Measurements from ENCODE around the gene KCTD17. TPM values are rescaled to one million over a fixed set of nuclear protein-coding genes. Genes with fewer than 3 reads are reported as not detected.

The KCTD17 gene
- total RNA-seq, 2 donors from 2014 or later: 20.4 to 22.0 TPM

DNA sequence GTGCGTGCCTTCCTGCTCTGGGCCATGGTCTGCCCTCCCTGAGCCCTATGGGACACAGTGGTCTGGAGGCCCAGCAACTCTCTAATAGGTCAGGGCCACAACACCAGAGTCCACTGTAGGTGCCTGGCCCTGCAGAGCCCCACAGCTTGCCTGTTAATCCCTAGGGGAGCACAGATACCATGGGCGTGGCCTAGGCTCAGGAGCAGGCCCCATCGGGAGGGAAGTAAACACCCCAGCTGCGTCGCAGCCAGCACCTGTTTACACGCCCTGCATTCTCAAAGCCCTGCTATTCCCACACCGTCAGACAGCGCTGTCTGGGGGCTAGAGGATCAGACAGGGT, 2.5 kb downstream of the KCTD17 start:
- no peak for DNase-seq (ENCODE audit: low spot score)
- intact Hi-C loops (cut with DNase I): no loop called here

DNA sequence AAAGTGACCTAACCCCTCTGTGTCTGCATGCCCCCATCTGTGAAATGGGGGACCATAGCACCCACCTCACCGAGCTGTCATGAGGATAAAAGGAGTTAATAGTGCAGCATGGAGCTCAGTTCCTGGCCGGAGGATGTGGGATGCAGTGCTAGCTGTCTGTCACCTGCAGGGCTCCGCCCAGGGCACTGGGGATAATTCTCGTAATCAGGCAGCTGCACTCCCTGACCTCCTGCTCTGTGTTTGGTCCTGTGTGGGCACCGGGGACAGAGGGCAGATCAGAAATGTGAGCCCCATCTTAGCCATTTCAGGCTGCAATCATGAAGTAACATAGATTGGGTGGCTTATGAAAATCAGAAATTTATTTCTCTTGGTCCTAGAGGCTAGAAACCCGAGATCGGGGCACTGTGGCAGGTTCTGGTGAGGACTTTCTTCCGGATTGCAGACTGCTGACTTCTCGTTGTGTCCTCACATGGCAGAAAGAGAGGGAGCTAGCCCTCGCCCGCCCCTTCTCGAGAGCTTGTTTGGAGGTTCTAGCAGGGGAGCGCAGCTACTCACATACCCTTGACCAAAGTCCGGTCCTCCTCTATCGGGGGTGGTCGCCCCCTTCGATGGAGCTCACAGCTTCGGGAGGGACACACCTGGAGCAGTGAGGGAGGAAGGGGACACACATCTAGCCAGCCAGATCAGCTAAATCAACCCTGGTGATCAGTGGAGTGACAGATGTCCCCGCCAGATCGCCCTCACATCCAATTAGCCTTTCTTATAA, 3.2 kb downstream of the KCTD17 start:
- DNase-seq (ENCODE audit: low spot score): no peak
- intact Hi-C loops (cut with DNase I): no loop called here

DNA sequence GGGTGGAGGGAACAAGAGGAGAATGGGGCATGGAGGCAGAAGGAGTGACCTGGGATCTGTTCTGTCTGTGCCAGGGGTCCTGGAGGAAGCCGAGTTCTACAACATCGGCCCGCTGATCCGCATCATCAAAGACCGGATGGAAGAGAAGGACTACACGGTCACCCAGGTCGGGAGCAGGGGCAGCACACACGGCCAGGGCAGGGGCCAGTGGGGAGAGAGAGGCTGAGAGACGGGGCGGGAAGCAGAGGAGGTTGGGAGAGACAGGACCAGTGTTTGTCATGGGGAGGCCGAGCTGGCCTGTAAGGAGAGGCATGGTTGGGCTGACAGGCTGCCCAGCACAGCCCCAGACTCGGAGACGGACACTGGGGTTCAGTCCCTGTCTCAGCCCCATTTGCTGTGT, 4.7 kb downstream of the KCTD17 start:
- DNase-seq (ENCODE audit: low spot score): no peak
- intact Hi-C loops (cut with DNase I): no loop called here

DNA sequence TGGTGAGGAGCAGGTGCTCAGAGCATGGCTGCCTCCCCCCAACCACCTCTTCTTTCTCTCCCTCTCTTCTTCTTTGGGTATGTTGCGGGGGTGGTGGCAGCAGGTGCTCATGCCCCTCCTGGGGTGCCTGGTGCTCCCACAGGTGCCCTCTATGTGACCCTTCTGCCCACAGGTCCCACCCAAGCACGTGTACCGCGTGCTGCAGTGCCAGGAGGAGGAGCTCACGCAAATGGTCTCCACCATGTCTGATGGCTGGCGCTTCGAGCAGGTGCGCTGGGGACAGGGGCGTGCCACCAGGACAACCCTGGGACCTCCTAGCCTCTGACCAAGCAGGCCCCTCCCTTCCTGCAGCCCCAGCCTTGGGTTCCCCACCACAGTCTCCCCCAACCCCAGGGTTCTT, 5.7 kb downstream of the KCTD17 start:
- DNase-seq (ENCODE audit: low spot score): no peak
- intact Hi-C loops (cut with DNase I): no loop called here

DNA sequence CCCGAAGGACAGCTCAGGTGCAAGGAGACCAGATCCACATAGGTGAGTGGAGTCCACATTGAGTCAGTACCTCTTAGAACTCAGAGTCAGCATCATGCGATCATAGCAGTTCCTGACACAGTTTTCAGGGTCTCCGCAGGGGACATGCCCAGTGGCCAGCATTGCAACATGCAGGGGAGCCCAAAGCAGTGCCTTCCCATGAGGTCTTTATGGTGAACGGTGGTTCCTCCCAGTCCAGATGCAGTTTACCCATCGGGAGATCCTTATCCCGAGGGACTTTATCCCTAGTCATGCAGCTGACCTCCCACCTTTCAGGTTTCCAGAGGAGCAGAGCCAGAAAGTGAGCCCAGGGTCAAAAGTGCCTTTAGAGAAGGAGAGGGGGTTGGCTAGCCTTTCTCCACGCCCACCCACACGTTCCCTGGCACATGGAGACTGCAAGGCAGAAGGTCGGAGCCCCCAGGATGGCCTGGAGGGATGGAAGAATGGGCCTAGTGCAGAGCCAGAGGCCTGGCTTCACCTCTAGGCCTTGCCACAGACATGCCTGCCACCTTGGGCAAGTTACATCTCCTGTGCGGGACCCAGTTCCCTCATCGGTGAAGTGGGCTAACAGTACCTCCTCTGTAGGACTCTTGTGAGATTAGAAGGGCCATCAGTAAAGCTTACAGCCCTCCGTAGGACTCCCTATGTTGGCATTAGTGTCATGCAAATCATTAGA, 6.4 kb downstream of the KCTD17 start:
- intact Hi-C loops (cut with DNase I): no loop called here
- no peak for DNase-seq (ENCODE audit: low spot score)

DNA sequence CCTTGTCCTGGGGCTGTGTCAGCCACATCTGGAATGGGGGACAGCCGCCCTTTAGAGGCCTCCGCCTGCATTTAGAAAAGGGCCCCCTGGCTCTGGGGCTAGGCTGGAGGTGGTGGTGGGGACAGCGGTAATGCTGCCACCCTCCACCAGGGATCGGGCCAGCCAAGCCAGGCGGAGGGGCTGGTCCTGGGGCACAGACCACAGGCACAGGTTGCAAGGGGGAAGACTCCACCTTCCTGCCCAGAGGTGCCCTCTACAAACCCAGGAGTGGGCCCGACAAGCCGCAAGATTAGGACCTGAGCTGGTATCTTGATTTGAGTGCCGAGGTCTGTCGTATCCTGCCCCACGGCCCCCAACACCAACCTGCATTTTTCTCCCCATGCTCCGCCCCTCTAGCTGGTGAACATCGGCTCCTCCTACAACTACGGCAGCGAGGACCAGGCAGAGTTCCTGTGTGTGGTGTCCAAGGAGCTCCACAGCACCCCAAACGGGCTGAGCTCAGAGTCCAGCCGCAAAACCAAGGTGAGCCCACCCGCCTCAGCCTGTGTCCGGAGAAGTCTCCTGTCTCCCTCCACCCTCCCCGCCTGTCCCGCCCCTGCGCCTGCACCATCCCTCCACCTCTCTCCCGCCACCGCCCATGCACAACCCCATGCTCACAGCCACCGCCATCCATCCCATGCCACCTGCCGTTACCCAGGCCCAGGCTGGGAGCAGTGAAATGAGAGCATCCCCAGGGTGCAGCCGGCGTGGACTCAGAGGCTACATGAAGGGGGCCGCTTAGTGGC, 7.6 kb downstream of the KCTD17 start:
- no peak for DNase-seq (ENCODE audit: low spot score)
- intact Hi-C loops (cut with DNase I): no loop called here

DNA sequence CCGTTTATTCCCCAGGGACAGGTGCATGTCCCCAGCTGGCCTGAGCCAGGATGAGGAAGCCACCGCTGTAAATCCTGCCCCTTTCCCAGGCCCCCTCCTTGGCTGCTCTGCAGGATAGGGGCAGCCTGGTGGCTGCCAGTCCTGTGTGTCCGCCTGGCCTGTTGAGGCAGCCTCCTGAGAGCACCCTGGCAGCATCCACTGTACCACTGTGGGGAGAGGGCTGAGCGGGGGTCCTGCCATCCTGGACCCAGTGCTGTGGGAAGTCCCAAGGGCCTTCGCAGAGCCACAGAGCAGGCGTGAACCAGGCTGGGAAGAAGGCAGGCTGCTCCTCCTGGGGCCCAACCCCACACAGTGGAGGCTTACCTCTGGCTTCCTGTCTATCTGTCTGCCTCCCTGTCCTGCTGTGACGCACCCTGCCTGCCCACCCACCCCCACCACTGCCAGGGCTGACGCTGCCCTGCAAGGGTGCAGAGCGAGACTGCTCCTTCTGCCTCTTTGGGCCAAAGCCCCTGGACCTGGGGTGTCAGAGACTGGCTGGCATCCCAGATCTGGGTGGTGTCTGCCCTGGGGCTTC, 8.4 kb downstream of the KCTD17 start:
- no peak for DNase-seq (ENCODE audit: low spot score)
- intact Hi-C loops (cut with DNase I): loop anchor here in 1 of 2 donors (10.0 kb wide), 1 partner anchor 145 kb away; no protein-coding TSS in a partner anchor

DNA sequence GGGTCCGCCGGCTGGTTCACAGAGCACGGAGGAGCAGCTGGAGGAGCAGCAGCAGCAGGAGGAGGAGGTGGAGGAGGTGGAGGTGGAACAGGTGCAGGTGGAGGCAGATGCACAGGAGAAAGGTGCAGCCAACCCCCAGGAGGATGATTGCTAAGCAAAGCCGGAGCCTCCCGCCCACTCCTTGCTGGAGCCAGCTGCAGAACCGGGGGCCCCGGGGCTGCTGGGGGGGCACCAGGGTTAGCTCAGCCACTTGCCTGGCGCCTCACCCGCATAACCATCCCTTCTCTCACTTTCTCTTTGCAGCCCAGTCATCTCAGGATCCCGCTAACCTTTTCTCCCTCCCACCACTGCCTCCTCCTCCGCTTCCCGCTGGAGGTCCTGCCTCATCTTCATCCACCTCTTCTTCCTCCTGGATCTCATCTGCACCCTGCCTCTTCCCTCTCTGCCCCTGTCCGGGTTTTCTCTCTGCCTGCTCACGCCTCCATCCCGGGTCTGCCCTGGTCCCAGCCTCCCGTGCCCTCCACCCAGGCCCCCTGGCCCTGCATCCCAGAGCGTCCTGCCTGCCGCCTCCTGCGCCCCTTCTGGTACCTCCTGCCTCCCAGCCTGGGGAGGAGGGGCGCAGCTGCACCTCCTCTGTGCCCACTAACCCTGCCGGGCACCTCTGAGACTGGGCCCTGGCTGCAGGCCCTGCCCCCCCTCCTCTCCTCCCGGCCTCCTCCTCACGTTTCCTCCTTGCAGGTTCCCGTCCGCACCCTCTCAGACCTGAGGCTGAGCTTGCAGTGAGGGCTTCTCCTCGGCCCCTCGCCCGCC, 9.5 kb downstream of the KCTD17 start:
- intact Hi-C loops (cut with DNase I): loop anchor here in 1 of 2 donors (10.0 kb wide), 1 partner anchor 144 kb away; no protein-coding TSS in a partner anchor
- no peak for DNase-seq (ENCODE audit: low spot score)

DNA sequence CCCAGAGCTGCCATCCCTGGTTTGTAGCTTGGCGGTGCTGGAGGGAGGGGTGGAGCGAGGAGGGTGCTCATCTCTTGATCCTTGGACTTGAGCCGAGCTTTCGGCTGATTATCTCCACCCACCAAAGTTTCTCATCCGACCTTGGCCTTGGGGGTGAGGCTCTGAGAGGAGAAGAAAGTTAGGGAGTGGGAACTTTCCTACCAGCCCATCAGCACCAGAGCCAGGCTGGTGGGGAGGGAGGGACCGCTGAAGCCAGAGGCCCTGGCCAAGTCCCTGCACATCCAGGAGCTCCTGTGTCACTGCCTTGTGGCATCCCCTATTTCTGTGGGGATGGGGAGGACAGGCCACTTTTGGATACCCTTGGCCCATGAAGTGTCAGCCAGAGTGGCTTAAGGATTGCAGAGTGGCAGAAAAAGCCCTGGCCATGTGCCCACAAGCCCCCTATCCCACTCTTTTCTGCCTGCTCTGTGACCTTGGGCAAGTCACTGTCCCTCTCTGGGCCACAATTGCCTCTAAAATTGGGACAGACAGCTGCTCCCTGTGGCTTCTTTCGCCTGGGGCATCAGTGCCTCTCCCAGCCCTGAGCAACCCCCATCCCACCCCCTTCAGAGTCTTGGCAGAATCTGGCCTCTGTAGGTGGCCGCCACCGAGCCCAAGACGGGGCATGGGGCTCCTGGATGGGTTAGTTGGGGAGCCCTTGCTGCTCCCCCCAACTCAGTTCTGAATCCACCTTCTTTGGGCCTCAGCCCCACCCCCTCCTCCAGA, 10.3 kb downstream of the KCTD17 start:
- intact Hi-C loops (cut with DNase I): loop anchor here in 1 of 2 donors (10.0 kb wide), 1 partner anchor 143 kb away; no protein-coding TSS in a partner anchor
- no peak for DNase-seq (ENCODE audit: low spot score)

DNA sequence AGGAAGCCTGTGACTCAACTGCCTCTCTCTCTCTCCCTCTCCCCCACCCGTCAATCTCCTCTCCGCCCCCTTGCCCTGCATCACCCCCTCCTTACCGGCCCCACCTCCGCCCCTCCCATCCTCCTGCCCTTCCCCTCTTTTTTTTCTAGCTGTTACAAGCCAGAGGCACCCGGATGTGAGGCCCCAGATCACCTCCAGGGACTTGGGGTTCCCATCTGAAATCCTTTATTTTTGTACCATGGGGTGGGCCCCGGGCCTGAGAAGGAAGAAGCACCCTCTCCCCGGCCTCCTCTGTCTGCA, 10.8 kb downstream of the KCTD17 start:
- no peak for DNase-seq (ENCODE audit: low spot score)
- intact Hi-C loops (cut with DNase I): loop anchor here in 1 of 2 donors (10.0 kb wide), 1 partner anchor 142 kb away; no protein-coding TSS in a partner anchor

DNA sequence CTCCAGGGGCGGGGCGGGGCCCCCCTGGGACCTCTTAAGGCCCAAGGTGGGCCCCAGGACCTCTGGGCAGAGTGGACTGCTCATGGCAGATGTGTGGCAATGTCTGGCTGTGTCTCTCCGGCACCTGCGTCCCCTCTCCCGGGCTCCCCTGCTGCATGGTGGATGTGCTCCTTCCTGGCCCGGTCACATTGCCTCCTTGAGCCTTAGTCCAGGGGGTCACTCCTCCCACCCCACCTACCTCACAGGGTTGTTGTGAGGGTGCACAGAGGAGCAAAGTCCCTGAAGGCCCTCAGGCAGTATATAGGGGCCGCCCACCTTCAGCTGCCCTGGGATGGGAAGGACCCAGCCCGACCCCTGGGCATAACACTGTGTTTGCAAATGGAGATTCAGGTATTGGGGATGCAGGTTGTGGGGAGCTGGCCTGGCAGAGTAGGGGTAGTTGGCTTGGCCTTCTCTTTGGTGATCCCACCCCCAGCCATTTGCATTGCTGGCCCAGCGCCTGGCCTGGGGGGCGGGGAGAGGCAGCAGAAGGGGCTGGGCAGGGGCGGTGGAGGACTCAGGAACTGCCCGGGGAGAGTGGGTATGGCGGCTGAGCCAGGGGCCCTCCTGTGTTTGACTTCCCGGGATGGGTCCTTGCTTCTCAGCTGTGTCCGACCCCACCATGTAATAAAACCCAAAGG, 11.3 kb downstream of the KCTD17 start:
- no peak for DNase-seq (ENCODE audit: low spot score)
- intact Hi-C loops (cut with DNase I): loop anchor here in 1 of 2 donors (10.0 kb wide), 1 partner anchor 142 kb away; no protein-coding TSS in a partner anchor

DNA sequence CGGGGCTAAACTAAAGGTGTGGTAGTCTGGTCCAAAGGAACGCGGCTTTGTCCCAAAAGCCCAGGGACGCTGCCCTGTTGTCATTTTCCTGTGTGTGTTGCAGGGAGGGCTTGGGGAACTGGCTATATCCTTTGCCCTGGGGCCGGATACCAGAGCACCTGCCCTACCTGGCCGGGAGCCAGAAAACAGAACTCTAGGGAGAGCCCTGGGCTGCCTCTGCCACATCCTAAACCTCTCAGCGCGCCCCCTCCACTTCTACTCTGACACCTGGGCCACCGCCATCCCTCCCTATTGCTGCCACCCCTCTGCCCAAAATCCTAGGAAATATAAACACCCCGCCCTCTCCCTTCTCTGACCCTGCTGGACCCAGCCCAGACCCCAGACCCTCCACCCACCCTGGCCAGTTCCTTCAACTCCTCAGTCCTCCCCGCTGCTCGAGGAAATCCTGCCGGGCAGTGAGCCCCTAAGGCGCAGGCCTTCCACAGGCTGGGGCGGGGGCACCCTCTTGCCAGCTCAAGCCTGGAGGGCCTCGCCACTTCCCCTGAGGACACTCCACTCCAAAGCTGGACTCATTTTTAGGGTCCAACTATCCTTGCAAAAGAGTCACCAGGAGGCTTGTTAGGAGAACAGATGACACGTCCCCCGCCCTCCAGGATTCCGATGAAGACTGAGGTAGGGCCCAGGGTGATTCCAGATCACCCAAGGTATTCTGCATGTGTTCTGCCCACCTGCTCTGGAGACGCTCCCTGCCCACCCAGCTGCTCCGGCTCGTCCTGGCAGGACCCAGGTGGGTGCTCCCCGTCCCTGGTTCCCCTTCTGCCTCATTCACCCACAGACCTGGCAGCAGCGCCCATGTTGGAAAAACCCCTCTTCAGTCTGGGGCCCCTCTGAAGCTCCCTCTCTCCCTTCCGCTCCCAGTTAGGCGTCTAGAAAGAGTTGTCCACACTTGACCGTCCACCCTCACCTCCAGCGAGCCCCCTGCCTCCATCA, 12.2 kb downstream of the KCTD17 start:
- intact Hi-C loops (cut with DNase I): loop anchor here in 1 of 2 donors (10.0 kb wide), 1 partner anchor 141 kb away; no protein-coding TSS in a partner anchor
- no peak for DNase-seq (ENCODE audit: low spot score)

DNA sequence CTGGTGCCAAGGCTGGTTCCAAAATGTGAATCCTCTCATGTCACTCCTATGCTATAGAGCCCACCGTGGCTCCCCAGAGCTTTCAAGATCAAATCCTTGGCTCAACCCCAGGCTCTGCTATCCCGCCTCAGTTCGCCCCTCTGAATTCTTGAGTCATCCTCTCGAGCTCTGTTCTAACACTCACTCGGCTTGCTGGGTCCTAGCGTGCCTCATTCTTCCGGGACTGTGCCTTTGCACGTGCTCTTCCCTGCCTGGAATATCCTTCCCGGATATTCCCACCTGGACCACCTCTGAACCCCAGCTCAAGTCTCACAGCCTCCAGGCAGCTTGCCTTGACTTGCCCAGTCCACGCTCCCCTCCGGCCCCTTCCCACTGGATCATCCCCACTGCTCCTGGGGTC, 13.0 kb downstream of the KCTD17 start:
- no peak for DNase-seq (ENCODE audit: low spot score)
- intact Hi-C loops (cut with DNase I): loop anchor here in 1 of 2 donors (10.0 kb wide), 1 partner anchor 140 kb away; no protein-coding TSS in a partner anchor

DNA sequence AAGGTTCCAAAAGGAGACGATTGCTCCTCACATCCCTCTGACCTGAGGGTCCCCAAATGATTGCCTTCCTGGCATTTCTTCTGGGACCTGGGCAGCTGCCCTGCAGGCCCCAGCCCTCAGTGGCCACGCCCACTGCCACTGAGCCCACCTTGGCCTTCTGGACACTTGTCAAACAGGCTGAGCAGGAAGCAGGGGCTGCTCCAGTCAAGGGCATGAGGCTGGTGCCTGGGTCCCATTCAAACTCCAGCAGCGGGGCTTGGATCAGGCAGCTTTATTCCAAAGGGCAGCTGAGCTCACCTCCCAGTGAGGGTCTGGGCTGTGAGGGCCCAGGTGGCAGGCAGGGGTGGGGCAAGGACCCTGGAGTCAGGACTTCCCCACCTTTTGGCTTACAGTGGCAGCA, 13.6 kb downstream of the KCTD17 start:
- DNase-seq (ENCODE audit: low spot score): no peak
- intact Hi-C loops (cut with DNase I): loop anchor here in 1 of 2 donors (10.0 kb wide), 1 partner anchor 140 kb away; no protein-coding TSS in a partner anchor

DNA sequence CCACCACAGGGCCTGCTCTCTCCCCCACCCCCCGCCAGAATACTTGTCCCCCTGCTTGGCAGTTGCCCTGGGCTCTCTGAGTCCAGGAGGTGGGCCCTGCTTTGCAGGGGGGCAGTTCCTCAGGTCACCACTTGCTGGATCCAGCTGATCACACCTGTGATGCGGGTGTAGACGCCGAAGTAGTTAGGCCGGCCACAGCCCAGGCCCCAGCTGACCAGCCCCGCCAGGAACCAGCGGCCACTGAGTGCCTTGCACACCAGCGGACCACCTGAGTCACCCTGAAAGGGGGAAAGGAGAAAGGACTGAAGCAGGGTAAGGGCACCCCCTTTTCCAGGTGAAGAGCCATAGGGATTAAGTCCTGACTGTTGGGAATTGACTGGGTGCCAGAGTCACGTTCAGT, 14.4 kb downstream of the KCTD17 start:
- DNase-seq (ENCODE audit: low spot score): no peak
- intact Hi-C loops (cut with DNase I): loop anchor here in 1 of 2 donors (10.0 kb wide), 1 partner anchor 139 kb away; no protein-coding TSS in a partner anchor

DNA sequence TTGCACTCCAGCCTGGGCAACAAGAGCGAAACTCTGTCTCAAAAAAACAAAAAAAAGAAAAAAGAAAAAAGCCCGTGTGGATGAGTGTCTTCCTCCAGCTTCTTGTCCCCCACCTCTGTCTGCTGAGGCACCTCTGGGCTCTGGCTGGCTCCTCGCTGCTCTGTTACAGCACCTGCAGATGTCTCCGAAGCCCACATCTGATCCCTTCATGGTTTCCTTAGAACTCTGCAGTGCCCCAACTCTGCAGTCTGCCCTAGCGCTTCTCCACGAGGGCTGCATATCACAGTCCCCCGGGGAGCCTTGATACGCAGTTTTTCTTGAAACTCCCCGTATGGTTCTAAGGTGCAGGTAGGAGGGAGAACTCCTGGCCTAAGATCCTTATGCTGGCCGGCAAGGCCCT, 15.9 kb downstream of the KCTD17 start:
- DNase-seq (ENCODE audit: low spot score): no peak
- intact Hi-C loops (cut with DNase I): loop anchor here in 1 of 2 donors (10.0 kb wide), 1 partner anchor 137 kb away; no protein-coding TSS in a partner anchor
